Neural progenitor cell (in vitro differentiated cells): ENCODE results near the gene HOXC13.
A peak's percentile ranks its signal among the peaks of the same experiment; 100 is the strongest.

Experiments
- CTCF ChIP-seq: fragments of 200-600 bp; sonication (generic); IDR thresholded peaks from 2 replicates; pipeline ENCODE4 v1.5.1; 2017; ENCODE audit warnings: antibody characterized with exemption, mild to moderate bottlenecking
- EZH2 ChIP-seq: fragments of 200-600 bp; sonication (generic); IDR thresholded peaks from 2 replicates; pipeline ENCODE4 v1.6.1; 2017; ENCODE audit warnings: antibody characterized with exemption, mild to moderate bottlenecking, moderate library complexity
- EZH2phosphoT487 ChIP-seq: fragments of 200-600 bp; sonication (generic); IDR thresholded peaks from 2 replicates; pipeline ENCODE4 v1.6.1; 2017; ENCODE audit warnings: antibody characterized with exemption

- TF ChIP-seq EZH2phosphoT487 (peak; percentile 98), CTCF (no peak), EZH2 (peak; percentile 99)
Measured at GRCh38 chr12:53927220-53928029, 11.2 kb upstream of the HOXC13 start.
